ENCODE results near the gene PIGS.

PIGS gene

GRCh38 chr17:28555022-28555421 is 16.3 kb downstream of the PIGS start:
- Mint-ChIP-seq H3K27ac (no peak overlapping the region), H3K36me3 (ENCODE audit: low read depth) (peaks cover 52% of the 10 kb centered on the region), H3K27me3 (ENCODE audit: low read depth, poor library complexity) (no peaks in the 10 kb centered on the region), H3K4me1 (peaks cover 25% of the 10 kb centered on the region), H3K4me3 (no peak overlapping the region), H3K9me3 (no peaks in the 10 kb centered on the region)
- no peak for TF ChIP-seq CTCF (IDR thresholded peaks at IDR 0.05)
- DNase-seq: no peak

DNA sequence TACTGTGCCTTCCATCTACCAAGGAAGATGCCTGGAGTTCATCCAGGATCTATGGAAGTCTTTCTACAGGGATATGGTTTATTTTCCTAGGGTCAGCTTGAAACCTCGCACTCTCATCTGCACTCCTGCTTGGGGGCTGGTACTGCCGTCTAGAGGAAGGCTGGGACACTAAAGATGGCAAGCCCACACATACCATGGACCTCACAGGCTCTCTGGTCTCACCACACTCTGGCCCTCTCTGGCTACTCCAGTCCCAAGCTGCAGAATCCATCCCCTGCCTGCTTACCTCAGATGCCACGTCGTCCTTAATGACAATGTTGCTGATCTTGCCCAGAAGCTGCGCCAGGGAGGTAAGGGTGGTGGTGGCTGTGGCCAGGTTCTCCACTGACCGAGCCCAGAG is 16.8 kb downstream of the PIGS start:
- DNase-seq: no peak
- Mint-ChIP-seq H3K36me3 (ENCODE audit: low read depth) (peaks cover 48% of the 10 kb centered on the region), H3K27ac (no peak overlapping the region), H3K9me3 (no peaks in the 10 kb centered on the region), H3K4me3 (no peak overlapping the region), H3K4me1 (peaks cover 30% of the 10 kb centered on the region), H3K27me3 (ENCODE audit: low read depth, poor library complexity) (no peaks in the 10 kb centered on the region)
- no peak for TF ChIP-seq CTCF (IDR thresholded peaks at IDR 0.05)

DNA sequence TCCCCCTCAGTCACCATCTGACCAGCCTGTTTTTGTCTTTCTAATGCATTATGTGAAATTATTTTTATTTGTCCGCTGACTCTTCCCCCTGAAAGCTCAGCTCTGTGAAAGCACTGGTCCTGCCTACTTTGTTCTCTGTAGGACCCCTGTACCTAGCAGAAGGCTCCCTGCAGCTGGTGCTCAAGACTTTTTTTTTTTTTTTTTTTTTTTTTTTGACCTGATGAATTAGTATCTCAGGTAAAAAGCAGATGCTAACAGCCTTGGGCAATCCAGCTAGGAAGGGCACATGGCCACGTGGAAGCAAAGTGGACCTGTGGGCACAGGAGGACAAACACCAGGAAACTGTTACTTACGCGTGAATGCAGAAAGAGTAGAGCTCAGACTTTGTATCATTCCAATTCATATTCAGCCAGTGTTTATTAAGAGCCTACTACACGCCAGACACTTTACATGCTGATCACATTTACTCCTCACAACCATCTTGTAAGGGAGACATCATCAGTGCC is 18.3 kb downstream of the PIGS start:
- no peaks in the 10 kb centered on the region for H3K9me3 Mint-ChIP-seq
- H3K4me3 Mint-ChIP-seq: peak overlapping the region; percentile 89
- H3K36me3 Mint-ChIP-seq (ENCODE audit: low read depth): peaks cover 40% of the 10 kb centered on the region
- no peak for DNase-seq
- no peak for TF ChIP-seq CTCF (IDR thresholded peaks at IDR 0.05)
- H3K4me1 Mint-ChIP-seq: peaks cover 44% of the 10 kb centered on the region
- H3K27ac Mint-ChIP-seq: no peak overlapping the region
- peaks cover 3% of the 10 kb centered on the region for H3K27me3 Mint-ChIP-seq (ENCODE audit: low read depth, poor library complexity)

DNA sequence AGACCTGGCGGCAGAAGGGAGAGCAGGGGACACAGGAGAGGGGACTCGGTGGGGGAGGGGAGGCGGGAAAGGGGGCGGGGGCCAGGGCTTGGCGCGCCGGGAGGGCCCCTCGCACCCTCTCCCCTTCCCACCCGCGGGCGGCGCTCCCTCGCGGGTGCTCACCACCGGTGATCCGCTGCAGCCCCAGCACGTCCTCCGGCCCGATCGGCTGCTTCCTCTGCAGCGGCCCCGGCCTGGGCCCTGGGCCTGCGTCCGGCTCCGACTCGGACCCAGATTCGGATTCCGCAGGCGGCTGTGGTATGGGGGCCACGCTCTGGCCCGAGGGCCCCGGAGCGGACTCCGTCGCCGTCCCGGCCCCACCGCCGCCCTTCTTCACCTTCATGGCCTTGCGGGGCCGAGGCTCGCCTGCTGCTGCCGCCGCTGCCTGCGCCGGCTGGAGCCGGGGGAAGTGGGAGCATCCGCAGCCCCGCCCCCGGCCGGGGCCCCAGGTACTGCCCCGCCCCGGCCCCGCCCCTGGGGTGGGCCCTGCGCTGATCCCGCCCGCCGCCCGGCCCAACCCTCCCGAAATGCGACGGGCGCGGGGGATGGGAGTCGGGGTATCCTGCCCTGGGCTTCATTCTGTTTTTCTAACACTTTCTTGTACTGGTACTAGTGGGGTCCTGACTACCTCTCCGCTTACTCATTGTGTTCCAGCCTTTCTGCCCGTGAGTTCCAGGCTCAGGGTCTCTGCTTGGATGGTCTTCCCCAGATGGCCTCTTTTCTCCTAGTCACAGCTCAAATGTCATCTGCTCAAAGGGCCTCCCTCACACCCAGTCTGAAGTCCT is 18.9 kb downstream of the PIGS start, which contains the start of gene UNC119:
TSS of gene UNC119 (minus strand) at position 449 of the 824 bp plus-strand sequence. CDS start at position 382, 67 bp downstream.
- Mint-ChIP-seq H3K4me3 (peak within 1 kb of the TSS; percentile 89), H3K27me3 (ENCODE audit: low read depth, poor library complexity) (peaks cover 3% of the 10 kb centered on the region), H3K9me3 (no peaks in the 10 kb centered on the region), H3K27ac (peak within 1 kb of the TSS; percentile 59), H3K36me3 (ENCODE audit: low read depth) (peaks cover 36% of the 10 kb centered on the region), H3K4me1 (peaks cover 51% of the 10 kb centered on the region)
- peak; percentile 90 for DNase-seq
- TF ChIP-seq CTCF (IDR thresholded peaks at IDR 0.05): no peak

DNA sequence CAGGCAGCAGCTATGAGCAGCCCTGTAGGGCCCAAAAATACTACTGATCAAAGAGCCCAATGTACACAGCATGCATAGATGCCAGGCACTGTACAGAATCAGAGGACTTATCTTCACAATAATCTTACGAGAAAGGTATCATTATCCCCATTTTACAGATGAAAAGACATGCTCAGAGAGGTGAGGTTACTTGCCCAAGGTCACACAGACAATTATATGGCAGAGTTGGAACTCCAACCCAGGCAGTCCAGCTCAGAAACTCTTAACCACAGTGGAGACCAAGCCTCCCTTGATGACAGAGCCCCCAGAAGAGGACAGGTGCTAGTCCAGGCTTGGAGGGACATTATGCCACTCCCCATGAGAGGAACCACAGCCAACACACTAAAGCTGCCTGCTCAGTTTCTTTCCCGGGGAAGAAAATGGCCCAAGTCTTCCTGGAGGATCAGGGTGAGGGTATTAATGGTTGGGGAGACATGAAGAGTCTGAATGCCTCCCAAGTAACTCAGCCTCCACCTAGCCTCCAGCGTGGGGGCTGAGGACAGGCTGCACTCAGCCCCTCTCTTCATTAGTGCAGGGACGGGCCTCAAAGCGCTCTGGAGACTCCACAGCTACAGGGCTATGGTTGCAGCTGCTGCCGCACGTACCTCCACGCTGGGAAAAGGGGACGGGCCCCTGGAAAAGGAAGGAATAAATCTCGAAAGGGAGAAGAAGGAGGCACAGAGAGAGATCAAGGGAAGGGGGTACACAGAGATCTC is 19.7 kb downstream of the PIGS start:
- H3K9me3 Mint-ChIP-seq: no peaks in the 10 kb centered on the region
- H3K4me1 Mint-ChIP-seq: peaks cover 51% of the 10 kb centered on the region
- peak overlapping the region; percentile 89 for H3K4me3 Mint-ChIP-seq
- no peak for TF ChIP-seq CTCF (IDR thresholded peaks at IDR 0.05)
- peaks cover 30% of the 10 kb centered on the region for H3K36me3 Mint-ChIP-seq (ENCODE audit: low read depth)
- H3K27ac Mint-ChIP-seq: peak overlapping the region; percentile 59
- DNase-seq: no peak
- H3K27me3 Mint-ChIP-seq (ENCODE audit: low read depth, poor library complexity): peaks cover 3% of the 10 kb centered on the region
